Sigmoid colon (tissue), 3 donors: ENCODE data around the gene IL3.

ENCODE experiments used
- POLR2A ChIP-seq, 2 donors: fragments of 450-650 bp; IDR thresholded peaks; one replicate each; pipeline ENCODE4 v1.6.1; 2016; ENCODE audit warnings: antibody characterized with exemption in 2 of 2, mild to moderate bottlenecking in 2 of 2, moderate library complexity in 2 of 2
- TF ChIP-seq, protein P1 (sequence below), 4 experiments: fragments of 450-650 bp in 3 of 4; fragments of 200-600 bp in 1 of 4; IDR thresholded peaks; one replicate each; pipeline ENCODE4 v1.5.1; 2016 to 2019; ENCODE audit warnings: antibody characterized with exemption in 4 of 4, mild to moderate bottlenecking in 3 of 4, moderate library complexity in 2 of 4

DNA sequence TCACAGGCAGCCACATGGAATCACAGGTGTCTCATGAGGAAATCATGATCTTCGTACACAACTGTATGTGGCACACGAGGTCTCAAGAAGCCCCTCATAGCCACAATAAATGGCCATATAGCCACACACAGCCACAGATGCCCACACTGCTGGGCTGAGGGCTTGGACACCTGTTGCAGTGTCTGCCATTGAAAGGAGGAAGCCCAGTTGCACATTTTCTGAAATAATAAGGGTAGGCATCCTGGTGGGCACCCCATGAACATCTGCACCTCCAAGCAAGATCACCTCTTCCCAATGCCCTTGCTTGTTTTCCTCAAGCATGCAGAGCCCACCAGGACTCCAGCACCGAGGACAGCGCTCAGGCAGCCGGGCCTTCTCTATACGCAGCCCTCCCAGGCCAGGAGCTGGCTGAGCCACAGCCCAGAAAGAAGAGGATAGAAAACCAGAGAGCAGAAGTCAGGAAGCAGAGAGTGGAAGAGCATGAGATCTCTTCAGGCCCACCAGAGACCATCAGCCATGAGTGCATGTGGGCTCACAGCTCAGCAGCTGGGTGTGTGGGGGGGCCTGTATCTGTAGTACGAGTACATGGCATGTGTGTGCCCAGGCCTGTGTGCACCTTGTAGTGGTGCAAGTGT lies 48.0 kb upstream of the IL3 start:
- TF ChIP-seq, protein P1, sequence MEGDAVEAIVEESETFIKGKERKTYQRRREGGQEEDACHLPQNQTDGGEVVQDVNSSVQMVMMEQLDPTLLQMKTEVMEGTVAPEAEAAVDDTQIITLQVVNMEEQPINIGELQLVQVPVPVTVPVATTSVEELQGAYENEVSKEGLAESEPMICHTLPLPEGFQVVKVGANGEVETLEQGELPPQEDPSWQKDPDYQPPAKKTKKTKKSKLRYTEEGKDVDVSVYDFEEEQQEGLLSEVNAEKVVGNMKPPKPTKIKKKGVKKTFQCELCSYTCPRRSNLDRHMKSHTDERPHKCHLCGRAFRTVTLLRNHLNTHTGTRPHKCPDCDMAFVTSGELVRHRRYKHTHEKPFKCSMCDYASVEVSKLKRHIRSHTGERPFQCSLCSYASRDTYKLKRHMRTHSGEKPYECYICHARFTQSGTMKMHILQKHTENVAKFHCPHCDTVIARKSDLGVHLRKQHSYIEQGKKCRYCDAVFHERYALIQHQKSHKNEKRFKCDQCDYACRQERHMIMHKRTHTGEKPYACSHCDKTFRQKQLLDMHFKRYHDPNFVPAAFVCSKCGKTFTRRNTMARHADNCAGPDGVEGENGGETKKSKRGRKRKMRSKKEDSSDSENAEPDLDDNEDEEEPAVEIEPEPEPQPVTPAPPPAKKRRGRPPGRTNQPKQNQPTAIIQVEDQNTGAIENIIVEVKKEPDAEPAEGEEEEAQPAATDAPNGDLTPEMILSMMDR (IDR thresholded peaks at IDR 0.05) = no peak
- TF ChIP-seq POLR2A (IDR thresholded peaks at IDR 0.05) = no peak
